NCI-H460 (cell line): ENCODE data around the gene TUBE1. TPM values are rescaled to one million over a fixed set of nuclear protein-coding genes. Genes with fewer than 3 reads are reported as not detected.

Experiments
- DNase-seq: peaks from one replicate; pipeline ENCODE4 v3.0.0-alpha.2; 2016; ENCODE audit warnings: low read depth; ENCODE audit errors: extremely low read depth
- total RNA-seq: library from RNA; depleted of rRNA; stranded (reverse); fragments of >200 nt; shearing (Covaris generic); gene quantifications from 2 replicates; pipeline ENCODE4 v1.2.3, GENCODE V29; 2014

Gene TUBE1
- total RNA-seq, 1 experiment from 2014 or later: 72.3 TPM

GRCh38 chr6:112038268-112038667 is 49.0 kb downstream of the TUBE1 start:
- DNase-seq: no peak

- no peak for DNase-seq
Measured at GRCh38 chr6:112037783-112038216, 49.5 kb downstream of the TUBE1 start.

- DNase-seq: no peak
Measured at GRCh38 chr6:112036088-112036637, 51.1 kb downstream of the TUBE1 start.

GRCh38 chr6:112034616-112034995 is 52.7 kb downstream of the TUBE1 start:
- no peak for DNase-seq

GRCh38 chr6:112033791-112034615 is 53.3 kb downstream of the TUBE1 start:
- DNase-seq: no peak

GRCh38 chr6:112032728-112033127 is 54.6 kb downstream of the TUBE1 start:
- DNase-seq: no peak

- DNase-seq: no peak
Measured at GRCh38 chr6:112031960-112032359, 55.3 kb downstream of the TUBE1 start.

- no peak for DNase-seq
Measured at GRCh38 chr6:112030961-112031660, 56.2 kb downstream of the TUBE1 start.

- DNase-seq: no peak
Measured at GRCh38 chr6:112030206-112030960, 56.9 kb downstream of the TUBE1 start.

GRCh38 chr6:112029045-112029822 is 58.0 kb downstream of the TUBE1 start:
- DNase-seq: peak; percentile 18

GRCh38 chr6:112027942-112028674 is 59.2 kb downstream of the TUBE1 start:
- DNase-seq: no peak

GRCh38 chr6:112026933-112027332 is 60.3 kb downstream of the TUBE1 start:
- no peak for DNase-seq

- DNase-seq: no peak
Measured at GRCh38 chr6:112024464-112024863, 62.8 kb downstream of the TUBE1 start.

GRCh38 chr6:112022749-112023148 is 64.5 kb downstream of the TUBE1 start:
- DNase-seq: no peak

- DNase-seq: no peak
Measured at GRCh38 chr6:112021691-112022310, 65.5 kb downstream of the TUBE1 start.
